ENCODE data around the gene ZDHHC18. TPM values are rescaled to one million over a fixed set of nuclear protein-coding genes. Genes with fewer than 3 reads are reported as not detected.
A peak's percentile ranks its signal among the peaks of the same experiment; 100 is the strongest.

ZDHHC18 gene
- total RNA-seq, 4 donors from 2014 or later = 14.1 to 28.4 (median 18.8) TPM

DNA sequence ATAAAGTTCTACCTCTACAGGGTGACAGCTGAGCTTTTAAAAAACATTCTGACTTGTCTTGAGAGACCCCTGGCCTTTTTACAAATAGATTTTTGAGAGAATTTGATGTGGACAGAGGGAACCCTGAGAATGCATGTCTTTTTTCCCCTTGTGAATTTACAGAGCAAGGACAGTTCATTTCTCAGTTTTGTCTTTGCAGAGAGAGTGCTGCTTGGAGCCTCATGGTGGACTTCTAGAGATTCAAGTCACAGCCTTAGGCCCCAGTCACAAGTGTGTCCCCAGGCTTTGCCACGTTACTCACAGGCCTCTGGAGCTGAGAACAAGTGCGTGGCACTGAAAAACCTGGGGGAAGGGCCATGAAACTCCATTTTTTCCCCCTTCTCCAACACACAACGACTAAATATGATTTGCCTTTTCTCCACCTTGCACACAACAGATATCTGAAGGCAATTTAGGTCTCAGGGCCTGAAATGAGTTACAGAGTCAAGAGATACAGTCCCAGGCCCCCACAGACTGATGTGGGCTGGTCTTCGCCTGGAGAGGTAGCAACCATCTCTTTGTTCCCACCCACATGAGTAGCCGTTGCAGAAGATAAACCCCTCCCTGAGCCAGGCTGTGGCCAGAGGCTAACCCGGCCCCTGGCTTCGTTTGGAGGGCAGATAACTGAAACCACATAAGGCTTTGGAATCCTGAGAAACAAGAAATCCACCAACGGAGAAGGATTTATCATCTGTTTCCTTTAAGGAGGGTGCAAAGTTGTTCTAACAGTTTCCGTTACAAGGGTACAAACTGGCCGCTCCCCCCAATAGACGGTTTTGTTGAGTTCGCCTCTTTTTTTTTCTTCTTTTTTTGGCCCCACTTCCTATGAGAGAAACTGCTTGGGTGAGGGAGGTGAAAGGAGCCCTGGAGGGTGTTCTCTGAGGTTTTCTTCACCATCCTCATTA, 39.8 kb upstream of the ZDHHC18 start:
- peak; percentile 68 to 92 for DNase-seq (ENCODE audit: low spot score in 2 of 2)
- no peak for TF ChIP-seq POLR2A (IDR thresholded peaks at IDR 0.05)
- TF ChIP-seq, protein P1, sequence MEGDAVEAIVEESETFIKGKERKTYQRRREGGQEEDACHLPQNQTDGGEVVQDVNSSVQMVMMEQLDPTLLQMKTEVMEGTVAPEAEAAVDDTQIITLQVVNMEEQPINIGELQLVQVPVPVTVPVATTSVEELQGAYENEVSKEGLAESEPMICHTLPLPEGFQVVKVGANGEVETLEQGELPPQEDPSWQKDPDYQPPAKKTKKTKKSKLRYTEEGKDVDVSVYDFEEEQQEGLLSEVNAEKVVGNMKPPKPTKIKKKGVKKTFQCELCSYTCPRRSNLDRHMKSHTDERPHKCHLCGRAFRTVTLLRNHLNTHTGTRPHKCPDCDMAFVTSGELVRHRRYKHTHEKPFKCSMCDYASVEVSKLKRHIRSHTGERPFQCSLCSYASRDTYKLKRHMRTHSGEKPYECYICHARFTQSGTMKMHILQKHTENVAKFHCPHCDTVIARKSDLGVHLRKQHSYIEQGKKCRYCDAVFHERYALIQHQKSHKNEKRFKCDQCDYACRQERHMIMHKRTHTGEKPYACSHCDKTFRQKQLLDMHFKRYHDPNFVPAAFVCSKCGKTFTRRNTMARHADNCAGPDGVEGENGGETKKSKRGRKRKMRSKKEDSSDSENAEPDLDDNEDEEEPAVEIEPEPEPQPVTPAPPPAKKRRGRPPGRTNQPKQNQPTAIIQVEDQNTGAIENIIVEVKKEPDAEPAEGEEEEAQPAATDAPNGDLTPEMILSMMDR (IDR thresholded peaks at IDR 0.05) = no peak
- intact Hi-C loops (cut with DNase I; ENCODE audit: low total_unique reads) = loop anchor here (10.0 kb wide), 1 partner anchor 92 kb away; the partner anchor contains the start of gene ARID1A
- WGBS, 2 donors = 3 to 6% methylated on average over 12 of the region's 12 CpGs
- peak overlapping the region; percentile 69 for H3K4me3 ChIP-seq (ENCODE audit: low read depth, poor library complexity, severe bottlenecking)

DNA sequence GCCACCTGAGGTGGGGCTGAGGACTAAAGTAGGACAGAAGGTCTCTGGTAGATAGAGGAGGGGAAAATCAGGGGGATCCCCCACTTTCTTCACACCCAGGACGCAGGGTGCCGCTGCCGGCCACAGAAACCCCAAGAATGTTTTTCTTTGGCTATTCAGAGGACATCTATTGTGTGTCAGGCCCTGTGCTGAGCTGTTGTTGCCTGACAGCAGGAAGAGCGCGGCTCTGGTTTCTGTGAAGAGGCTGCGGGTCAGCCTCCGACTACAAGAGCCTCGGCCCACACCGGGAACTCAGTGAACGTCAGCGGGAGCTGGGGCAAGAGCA, 39.1 kb upstream of the ZDHHC18 start:
- intact Hi-C loops (cut with DNase I; ENCODE audit: low total_unique reads) = loop anchor here (10.0 kb wide), 1 partner anchor 93 kb away; the partner anchor contains the start of gene ARID1A
- no peak for TF ChIP-seq POLR2A (IDR thresholded peaks at IDR 0.05)
- DNase-seq (ENCODE audit: low spot score in 2 of 2) = no peak
- 0% methylated on average over 11 of the region's 11 CpGs for WGBS, 2 donors
- H3K4me3 ChIP-seq (ENCODE audit: low read depth, poor library complexity, severe bottlenecking) = peak overlapping the region; percentile 69

DNA sequence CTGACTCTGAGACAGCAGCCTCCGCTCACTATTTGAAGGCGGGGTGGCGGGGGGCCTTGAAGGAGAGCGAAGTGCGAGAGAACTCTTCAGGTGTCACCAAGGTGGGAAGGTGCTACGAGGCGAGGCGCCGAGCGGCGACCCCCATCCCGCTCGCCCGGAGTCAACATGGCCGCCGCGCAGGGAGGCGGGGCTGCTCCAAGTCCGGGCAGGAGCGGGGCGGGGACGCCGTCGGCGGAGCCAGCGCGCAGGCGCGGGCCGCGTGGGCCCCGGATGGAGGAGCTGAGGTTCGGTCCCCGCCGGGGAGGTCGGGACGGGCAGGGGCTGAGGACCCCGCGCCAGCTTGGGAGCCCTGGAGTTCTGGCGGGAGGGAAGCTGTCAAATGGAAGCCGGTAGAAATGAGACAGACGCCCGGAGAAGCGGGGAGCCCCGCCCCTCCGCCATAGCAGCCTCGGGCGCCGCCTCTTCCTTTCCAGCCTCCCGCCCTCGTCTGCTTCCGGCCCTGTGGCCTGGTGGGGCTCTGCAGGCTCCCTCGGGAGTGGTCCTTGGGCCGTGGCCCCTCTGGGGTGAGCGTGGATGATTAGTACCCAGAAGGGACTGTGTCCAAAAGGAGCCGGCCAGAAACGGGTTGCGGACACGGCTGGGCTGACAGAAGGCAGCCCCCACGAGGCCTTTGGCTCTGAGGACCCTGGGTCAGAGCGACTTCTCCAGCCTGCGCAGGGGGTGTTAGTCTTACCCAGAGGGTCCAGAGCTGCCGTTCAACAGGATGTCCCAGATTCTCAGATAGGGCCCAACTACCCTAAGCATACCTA, 38.6 kb upstream of the ZDHHC18 start, which contains the start of gene PIGV:
Gene PIGV (plus strand): TSS at position 245 of the 809 bp plus-strand sequence. CDS start 2,866 bp downstream, outside the sequence.
- H3K4me3 ChIP-seq (ENCODE audit: low read depth, poor library complexity, severe bottlenecking) = peak within 1 kb of the TSS; percentile 69
- WGBS, 2 donors = 0 to 1% methylated on average over 19 to 42 of the region's 63 CpGs
- peak; percentile 82 to 97 for DNase-seq (ENCODE audit: low spot score in 2 of 2)
- intact Hi-C loops (cut with DNase I; ENCODE audit: low total_unique reads) = loop anchor here (10.0 kb wide), 1 partner anchor 93 kb away; the partner anchor contains the start of gene ARID1A
- TF ChIP-seq, protein P1 (IDR thresholded peaks at IDR 0.05) = no peak
- peak in 1 of 2 donors; percentile 46 for TF ChIP-seq POLR2A (IDR thresholded peaks at IDR 0.05)

DNA sequence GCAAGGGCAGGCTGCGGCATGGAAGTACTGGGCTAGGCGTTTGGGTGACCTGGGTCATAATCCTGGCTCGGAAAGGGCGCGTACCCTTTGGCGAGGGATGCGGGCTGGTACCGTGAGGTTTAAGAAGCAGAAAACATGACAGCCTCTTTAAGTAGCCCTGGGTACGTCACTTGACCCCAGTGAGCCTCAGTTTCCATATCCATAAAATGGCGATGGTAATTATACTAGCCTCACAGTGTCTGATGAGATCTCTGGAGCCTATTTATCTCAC, 38.0 kb upstream of the ZDHHC18 start:
- WGBS, 2 donors = 1% methylated on average over 9 to 10 of the region's 10 CpGs
- DNase-seq (ENCODE audit: low spot score in 2 of 2) = no peak
- intact Hi-C loops (cut with DNase I; ENCODE audit: low total_unique reads) = loop anchor here (10.0 kb wide), 1 partner anchor 94 kb away; the partner anchor contains the start of gene ARID1A
- peak overlapping the region; percentile 69 for H3K4me3 ChIP-seq (ENCODE audit: low read depth, poor library complexity, severe bottlenecking)
- TF ChIP-seq, protein P1 (IDR thresholded peaks at IDR 0.05) = no peak
- no peak for TF ChIP-seq POLR2A (IDR thresholded peaks at IDR 0.05)

DNA sequence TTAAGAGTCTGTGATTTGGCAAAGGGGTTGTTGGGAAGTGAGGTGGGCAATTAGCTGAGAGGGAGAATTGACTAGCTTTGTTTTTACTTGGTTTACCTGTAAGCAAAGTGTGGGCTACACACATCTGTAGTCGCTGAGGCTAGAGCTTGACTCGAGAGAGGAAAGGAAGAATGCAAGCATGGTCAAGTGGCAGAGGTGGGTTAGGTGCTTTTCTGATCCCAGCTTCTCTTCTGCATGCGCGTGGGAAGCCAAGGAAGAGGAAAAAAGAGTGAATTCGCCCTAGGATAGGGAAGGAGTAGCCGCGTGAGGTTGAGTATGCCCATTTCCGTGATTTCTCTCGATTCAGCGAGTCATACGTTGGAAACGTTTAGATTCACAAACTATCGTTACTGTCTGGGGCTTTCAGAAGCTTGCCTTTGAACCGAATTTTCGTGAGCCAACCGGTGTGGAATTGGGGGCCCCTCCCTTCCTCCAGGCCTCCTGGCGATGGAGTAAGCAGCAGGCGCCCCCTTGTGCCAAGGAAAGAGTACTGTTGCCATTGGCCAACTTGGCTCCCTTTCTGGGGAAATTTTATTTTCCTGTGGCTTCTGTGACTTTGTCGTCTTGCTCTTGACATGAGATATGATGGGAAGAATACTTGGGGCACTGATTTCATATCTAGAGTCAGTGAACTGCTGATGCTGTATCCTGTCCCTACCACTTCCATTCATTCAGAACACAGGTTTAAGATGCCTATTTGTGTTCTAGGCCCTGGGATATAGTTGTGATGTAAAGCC, 37.5 kb upstream of the ZDHHC18 start:
- peak; percentile 87 to 97 for DNase-seq (ENCODE audit: low spot score in 2 of 2)
- intact Hi-C loops (cut with DNase I; ENCODE audit: low total_unique reads) = loop anchor here (10.0 kb wide), 1 partner anchor 94 kb away; the partner anchor contains the start of gene ARID1A
- 0 to 1% methylated on average over 19 of the region's 19 CpGs for WGBS, 2 donors
- H3K4me3 ChIP-seq (ENCODE audit: low read depth, poor library complexity, severe bottlenecking) = peak overlapping the region; percentile 69
- TF ChIP-seq POLR2A (IDR thresholded peaks at IDR 0.05) = no peak
- TF ChIP-seq, protein P1 (IDR thresholded peaks at IDR 0.05) = peak in 1 of 3 donors; percentile 81

All from lower leg skin (tissue), 4 donors.